ENCODE results near the gene IQSEC1.

Gene IQSEC1

DNA sequence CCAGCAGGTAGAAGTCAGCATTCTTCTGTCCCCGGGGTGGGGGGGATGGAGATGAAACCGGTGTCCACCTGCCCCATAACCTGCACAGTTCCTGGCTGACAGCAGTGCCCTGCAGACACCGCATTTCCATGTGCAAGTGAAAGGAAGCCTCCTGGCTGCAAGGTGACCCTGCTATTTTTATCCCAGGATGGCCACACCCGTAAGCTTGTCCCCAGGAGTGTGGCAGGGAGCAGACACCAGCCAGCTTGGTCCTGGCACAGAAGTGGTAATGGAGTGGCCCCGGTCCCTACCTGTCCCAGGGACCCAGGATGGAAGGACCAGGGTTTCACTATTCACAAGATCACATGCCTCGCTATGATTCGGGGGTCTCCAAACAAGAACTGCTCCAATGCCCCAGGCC is 146.6 kb downstream of the IQSEC1 start:
- Histone ChIP-seq H3K4me1 (peaks cover 40% of the 10 kb centered on the region), H3K27me3 (ENCODE audit: control insufficient read depth, insufficient read depth, low read length) (no peaks in the 10 kb centered on the region), H3K9ac (no peak overlapping the region), H3K79me2 (peaks cover 57% of the 10 kb centered on the region), H3K9me3 (ENCODE audit: control insufficient read depth, low read length) (no peaks in the 10 kb centered on the region), H3K36me3 (ENCODE audit: control insufficient read depth, insufficient read depth, low read length) (no peaks in the 10 kb centered on the region), H3K4me3 (ENCODE audit: low read depth, low read length) (no peak overlapping the region), H2AFZ (no peak overlapping the region), H3K4me2 (ENCODE audit: low read length) (peak overlapping the region; percentile 31), H3K27ac (peak overlapping the region; percentile 82)
- TF ChIP-seq, protein P1, sequence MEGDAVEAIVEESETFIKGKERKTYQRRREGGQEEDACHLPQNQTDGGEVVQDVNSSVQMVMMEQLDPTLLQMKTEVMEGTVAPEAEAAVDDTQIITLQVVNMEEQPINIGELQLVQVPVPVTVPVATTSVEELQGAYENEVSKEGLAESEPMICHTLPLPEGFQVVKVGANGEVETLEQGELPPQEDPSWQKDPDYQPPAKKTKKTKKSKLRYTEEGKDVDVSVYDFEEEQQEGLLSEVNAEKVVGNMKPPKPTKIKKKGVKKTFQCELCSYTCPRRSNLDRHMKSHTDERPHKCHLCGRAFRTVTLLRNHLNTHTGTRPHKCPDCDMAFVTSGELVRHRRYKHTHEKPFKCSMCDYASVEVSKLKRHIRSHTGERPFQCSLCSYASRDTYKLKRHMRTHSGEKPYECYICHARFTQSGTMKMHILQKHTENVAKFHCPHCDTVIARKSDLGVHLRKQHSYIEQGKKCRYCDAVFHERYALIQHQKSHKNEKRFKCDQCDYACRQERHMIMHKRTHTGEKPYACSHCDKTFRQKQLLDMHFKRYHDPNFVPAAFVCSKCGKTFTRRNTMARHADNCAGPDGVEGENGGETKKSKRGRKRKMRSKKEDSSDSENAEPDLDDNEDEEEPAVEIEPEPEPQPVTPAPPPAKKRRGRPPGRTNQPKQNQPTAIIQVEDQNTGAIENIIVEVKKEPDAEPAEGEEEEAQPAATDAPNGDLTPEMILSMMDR (IDR thresholded peaks at IDR 0.05), result no peak

- TF ChIP-seq, protein P1 (IDR thresholded peaks at IDR 0.05), result no peak
- H3K4me3 ChIP-seq (ENCODE audit: low read depth, low read length), result no peak overlapping the region
- peaks cover 40% of the 10 kb centered on the region for H3K4me1 ChIP-seq
- no peak overlapping the region for H3K9ac ChIP-seq
- H3K27me3 ChIP-seq (ENCODE audit: control insufficient read depth, insufficient read depth, low read length), result no peaks in the 10 kb centered on the region
- H3K79me2 ChIP-seq, result peaks cover 50% of the 10 kb centered on the region
- H2AFZ ChIP-seq, result no peak overlapping the region
- H3K36me3 ChIP-seq (ENCODE audit: control insufficient read depth, insufficient read depth, low read length), result no peaks in the 10 kb centered on the region
- H3K27ac ChIP-seq, result peak overlapping the region; percentile 24
- no peak overlapping the region for H3K4me2 ChIP-seq (ENCODE audit: low read length)
- H3K9me3 ChIP-seq (ENCODE audit: control insufficient read depth, low read length), result no peaks in the 10 kb centered on the region
Measured at GRCh38 chr3:12925648-12926047, 147.6 kb downstream of the IQSEC1 start.

DNA sequence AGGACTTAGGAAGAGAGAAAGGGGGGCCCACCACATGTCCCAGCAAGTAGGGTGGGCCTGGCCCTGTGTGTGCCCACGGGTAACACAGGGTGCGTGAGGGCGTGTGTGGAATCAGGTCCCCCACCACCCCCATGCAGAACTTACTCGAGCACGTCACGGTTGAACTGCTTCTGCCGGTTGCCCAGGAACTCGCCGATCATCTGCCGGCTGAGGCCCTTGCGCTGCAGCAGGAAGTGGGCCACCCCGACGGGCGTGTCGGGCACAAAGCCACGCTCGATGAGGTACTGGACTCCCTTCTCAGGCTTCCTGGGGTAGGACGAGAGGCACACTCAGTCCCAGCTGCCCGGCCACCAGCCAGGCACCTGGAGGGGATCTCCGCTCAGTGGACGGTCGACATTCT is 148.8 kb downstream of the IQSEC1 start:
- TF ChIP-seq, protein P1 (IDR thresholded peaks at IDR 0.05), result no peak
- Histone ChIP-seq H3K4me3 (ENCODE audit: low read depth, low read length) (no peak overlapping the region), H2AFZ (no peak overlapping the region), H3K79me2 (peaks cover 42% of the 10 kb centered on the region), H3K4me1 (peaks cover 37% of the 10 kb centered on the region), H3K27ac (no peak overlapping the region), H3K4me2 (ENCODE audit: low read length) (no peak overlapping the region), H3K36me3 (ENCODE audit: control insufficient read depth, insufficient read depth, low read length) (no peaks in the 10 kb centered on the region), H3K27me3 (ENCODE audit: control insufficient read depth, insufficient read depth, low read length) (no peaks in the 10 kb centered on the region), H3K9ac (no peak overlapping the region), H3K9me3 (ENCODE audit: control insufficient read depth, low read length) (no peaks in the 10 kb centered on the region)

DNA sequence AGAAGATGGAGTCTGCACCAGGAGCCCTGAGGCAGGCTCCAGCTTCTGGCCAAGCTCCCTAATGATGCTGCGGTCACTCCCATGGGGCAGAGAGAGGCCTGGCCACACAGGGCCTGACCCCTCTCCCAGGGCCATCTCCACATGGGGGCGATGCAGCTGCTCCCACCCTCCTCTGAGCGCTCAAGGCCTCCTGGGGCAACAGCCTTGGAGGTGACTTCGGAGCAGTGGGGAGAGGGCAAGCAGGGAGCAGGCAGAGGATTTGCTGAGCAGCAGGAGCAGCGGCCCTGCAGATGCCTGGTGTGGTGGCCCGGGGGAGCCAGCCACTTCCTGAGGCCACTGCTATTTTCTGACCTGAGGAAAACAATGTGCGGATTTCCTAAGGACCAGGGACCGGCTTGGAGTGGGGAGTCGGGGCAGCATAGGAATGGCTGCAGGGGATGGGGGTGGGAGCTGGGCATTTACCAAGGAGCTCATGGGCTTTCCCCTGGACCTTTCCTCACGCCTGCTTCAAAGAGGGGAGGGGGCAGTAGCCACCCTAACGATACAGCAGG is 150.3 kb downstream of the IQSEC1 start:
- peaks cover 37% of the 10 kb centered on the region for H3K4me1 ChIP-seq
- H3K4me2 ChIP-seq (ENCODE audit: low read length), result no peak overlapping the region
- TF ChIP-seq, protein P1 (IDR thresholded peaks at IDR 0.05), result no peak
- H3K9ac ChIP-seq, result no peak overlapping the region
- H3K27me3 ChIP-seq (ENCODE audit: control insufficient read depth, insufficient read depth, low read length), result no peaks in the 10 kb centered on the region
- H3K36me3 ChIP-seq (ENCODE audit: control insufficient read depth, insufficient read depth, low read length), result no peaks in the 10 kb centered on the region
- no peaks in the 10 kb centered on the region for H3K9me3 ChIP-seq (ENCODE audit: control insufficient read depth, low read length)
- H2AFZ ChIP-seq, result no peak overlapping the region
- H3K27ac ChIP-seq, result no peak overlapping the region
- H3K79me2 ChIP-seq, result peaks cover 33% of the 10 kb centered on the region
- no peak overlapping the region for H3K4me3 ChIP-seq (ENCODE audit: low read depth, low read length)

- no peaks in the 10 kb centered on the region for H3K9me3 ChIP-seq (ENCODE audit: control insufficient read depth, low read length)
- H3K79me2 ChIP-seq, result peaks cover 27% of the 10 kb centered on the region
- no peak overlapping the region for H3K9ac ChIP-seq
- TF ChIP-seq, protein P1 (IDR thresholded peaks at IDR 0.05), result no peak
- no peak overlapping the region for H3K4me2 ChIP-seq (ENCODE audit: low read length)
- H3K4me3 ChIP-seq (ENCODE audit: low read depth, low read length), result no peak overlapping the region
- peaks cover 32% of the 10 kb centered on the region for H3K4me1 ChIP-seq
- no peak overlapping the region for H2AFZ ChIP-seq
- H3K27ac ChIP-seq, result no peak overlapping the region
- no peaks in the 10 kb centered on the region for H3K36me3 ChIP-seq (ENCODE audit: control insufficient read depth, insufficient read depth, low read length)
- no peaks in the 10 kb centered on the region for H3K27me3 ChIP-seq (ENCODE audit: control insufficient read depth, insufficient read depth, low read length)
Measured at GRCh38 chr3:12922306-12922705, 150.9 kb downstream of the IQSEC1 start.

All from parathyroid adenoma (tissue), 2 donors.